CD14-positive monocyte (primary cell): ENCODE measurements around the gene ADAM19. TPM values are rescaled to one million over a fixed set of nuclear protein-coding genes. Genes with fewer than 3 reads are reported as not detected.

ENCODE experiments used
- DNase-seq, 3 donors: peaks; one replicate each; pipeline ENCODE4 v3.0.0-alpha.2; 2011 to 2022
- H2AFZ ChIP-seq: 2 replicates; pipeline ENCODE4 v1.6.0; 2012; ENCODE audit warnings: mild to moderate bottlenecking, low read depth, low read length, inconsistent platforms; ENCODE audit not compliant: insufficient read depth, poor library complexity, severe bottlenecking
- H3K27ac ChIP-seq, 2 donors: 1 replicate in 1 of 2; 2 replicates in 1 of 2; pipeline ENCODE4 v1.5.1; 2012 to 2013; ENCODE audit warnings: low read length in 2 of 2, control low read depth in 1 of 2, inconsistent platforms in 1 of 2, low read depth in 1 of 2, mild to moderate bottlenecking in 1 of 2
- H3K27me3 ChIP-seq, 2 donors: one replicate each; pipeline versions ENCODE4 v1.6.0 to v1.6.1; 2011 to 2013; ENCODE audit warnings: low read length in 2 of 2; ENCODE audit not compliant: control insufficient read depth in 2 of 2, insufficient read depth in 2 of 2
- H3K36me3 ChIP-seq, 2 donors: replicated peaks in 1 of 2; 1 replicate in 1 of 2; 2 replicates in 1 of 2; pipeline versions ENCODE4 v1.5.1 to v1.6.1; 2012 to 2013; ENCODE audit warnings: low read length in 2 of 2, control low read depth in 1 of 2, inconsistent platforms in 1 of 2, mild to moderate bottlenecking in 1 of 2; ENCODE audit not compliant: insufficient read depth in 2 of 2, control insufficient read depth in 1 of 2
- H3K4me1 ChIP-seq, 2 donors: 1 replicate in 1 of 2; 2 replicates in 1 of 2; pipeline versions ENCODE4 v1.5.1 to v1.6.1; 2012 to 2013; ENCODE audit warnings: low read length in 2 of 2, control low read depth in 1 of 2, inconsistent platforms in 1 of 2, mild to moderate bottlenecking in 1 of 2, moderate library complexity in 1 of 2; ENCODE audit not compliant: insufficient read depth in 2 of 2, control insufficient read depth in 1 of 2
- H3K4me2 ChIP-seq: replicated peaks from 2 replicates; pipeline ENCODE3; 2012; ENCODE audit warnings: low read length, moderate library complexity, mild to moderate bottlenecking; ENCODE audit not compliant: poor library complexity, severe bottlenecking; ENCODE audit errors: extremely low read depth
- H3K4me3 ChIP-seq, 3 experiments: fragments of 200-600 bp in 1 of 3; sonication (generic) in 1 of 3; replicated peaks in 1 of 3; 1 replicate in 2 of 3; 2 replicates in 1 of 3; pipeline ENCODE4 v1.5.1; 2011 to 2013; ENCODE audit warnings: low read length in 3 of 3, mild to moderate bottlenecking in 3 of 3, control low read depth in 2 of 3, low read depth in 2 of 3, inconsistent platforms in 1 of 3, moderate library complexity in 1 of 3
- H3K79me2 ChIP-seq: 2 replicates; pipeline ENCODE4 v1.6.0; 2012; ENCODE audit warnings: mild to moderate bottlenecking, control low read depth, inconsistent platforms, low read length, moderate library complexity; ENCODE audit not compliant: insufficient read depth
- H3K9ac ChIP-seq: 2 replicates; pipeline ENCODE4 v1.6.0; 2017; ENCODE audit warnings: low read length, mild to moderate bottlenecking; ENCODE audit not compliant: insufficient read depth, poor library complexity, severe bottlenecking
- H3K9me3 ChIP-seq, 2 donors: replicated peaks in 1 of 2; 1 replicate in 1 of 2; 2 replicates in 1 of 2; pipeline versions ENCODE4 v1.5.1 to v1.6.1; 2012 to 2013; ENCODE audit warnings: low read length in 2 of 2, control low read depth in 1 of 2; ENCODE audit not compliant: control insufficient read depth in 1 of 2, insufficient read depth in 1 of 2
- H4K20me1 ChIP-seq: 2 replicates; pipeline ENCODE4 v1.6.0; 2012; ENCODE audit warnings: mild to moderate bottlenecking, low read length, control low read depth, moderate library complexity; ENCODE audit not compliant: insufficient read depth
- H3K27ac Mint-ChIP-seq, 7 donors: one replicate each; pipeline ENCODE4 v1.8.0; 2020; ENCODE audit warnings: mild to moderate bottlenecking in 7 of 7, mixed read lengths in 7 of 7, moderate library complexity in 6 of 7, inconsistent platforms in 2 of 7
- H3K27me3 Mint-ChIP-seq, 3 donors: one replicate each; pipeline ENCODE4 v1.8.0; 2021 to 2022; ENCODE audit warnings: low read depth in 3 of 3, mild to moderate bottlenecking in 3 of 3, mixed read lengths in 3 of 3, moderate library complexity in 3 of 3, inconsistent platforms in 1 of 3
- H3K36me3 Mint-ChIP-seq, 2 donors: one replicate each; pipeline ENCODE4 v1.8.0; 2020; ENCODE audit warnings: mixed read lengths in 2 of 2, inconsistent platforms in 1 of 2, mild to moderate bottlenecking in 1 of 2
- H3K4me1 Mint-ChIP-seq: one replicate; pipeline ENCODE4 v1.8.0; 2020; ENCODE audit warnings: mild to moderate bottlenecking, mixed read lengths
- H3K4me3 Mint-ChIP-seq, 2 donors: one replicate each; pipeline ENCODE4 v1.8.0; 2020; ENCODE audit warnings: mild to moderate bottlenecking in 2 of 2, mixed read lengths in 2 of 2, moderate library complexity in 1 of 2
- H3K9me3 Mint-ChIP-seq, 7 donors: one replicate each; pipeline ENCODE4 v1.8.0; 2020 to 2022; ENCODE audit warnings: mixed read lengths in 7 of 7, mild to moderate bottlenecking in 6 of 7, moderate library complexity in 6 of 7, inconsistent platforms in 2 of 7
- CTCF ChIP-seq: fragments of 200-600 bp; IDR thresholded peaks from one replicate; pipeline ENCODE4 v1.8.0; 2022; ENCODE audit warnings: antibody characterized with exemption, mild to moderate bottlenecking
- WGBS: methylation state at CpG from one replicate; pipeline ENCODE4 v1.1.5; 2013; ENCODE audit warnings: missing lambda C conversion rate; ENCODE audit not compliant: insufficient coverage; 5-methylcytosine and 5-hydroxymethylcytosine counted together
- intact Hi-C, 2 donors: fragments of 100-400 bp; cut with micrococcal nuclease; formaldehyde crosslinking; loops; one replicate each; pipeline versions ENCODE4 v1.15.0 to v1.15.1; 2023
- polyA plus RNA-seq, 3 donors: library from polyadenylated mRNA; depleted of rRNA in 1 of 3; unstranded in 2 of 3; stranded (reverse) in 1 of 3; fragments of 300-500 nt in 2 of 3; fragments of >200 nt in 1 of 3; fragmentation: Illumina TruSeq in 2 of 3; gene quantifications; 1 replicate in 2 of 3; 2 replicates in 1 of 3; pipeline ENCODE4 v1.2.3, GENCODE V29; 2012 to 2021

Gene ADAM19
- polyA plus RNA-seq, 3 donors, result 3.0 to 12.7 (median 6.2) TPM

GRCh38 chr5:157455057-157455456, 120.5 kb downstream of the ADAM19 start:
- Histone ChIP-seq H3K4me2 (no peak overlapping the region), H4K20me1 (no peaks in the 10 kb centered on the region), H3K79me2 (no peaks in the 10 kb centered on the region), H3K9me3 (no peaks in the 10 kb centered on the region), H3K4me1 (peaks cover 5 to 15% of the 10 kb centered on the region in 2 donors), H2AFZ (no peak overlapping the region), H3K27me3 (peaks cover 11 to 24% of the 10 kb centered on the region in 2 donors), H3K4me3 (no peak overlapping the region), H3K36me3 (no peaks in the 10 kb centered on the region), H3K27ac (no peak overlapping the region), H3K9ac (no peak overlapping the region)
- Mint-ChIP-seq H3K27ac (no peak overlapping the region), H3K4me1 (peaks cover 14% of the 10 kb centered on the region), H3K27me3 (peaks cover 19 to 26% (median 24%) of the 10 kb centered on the region in 3 donors), H3K9me3 (peaks cover 0 to 3% (median 0%) of the 10 kb centered on the region in 7 donors), H3K4me3 (no peak overlapping the region), H3K36me3 (no peaks in the 10 kb centered on the region)
- DNase-seq, result no peak
- intact Hi-C loops, result loop anchor here in 1 of 2 donors (10.0 kb wide), 1 partner anchor 310 kb away; the partner anchor contains the start of gene MED7
- whole genome bisulfite sequencing, result 4% methylated on average over 6 of the region's 7 CpGs
- TF ChIP-seq CTCF, result no peak

GRCh38 chr5:157454273-157454672, 121.3 kb downstream of the ADAM19 start:
- no peak overlapping the region for H3K4me2 ChIP-seq
- TF ChIP-seq CTCF, result no peak
- H3K79me2 ChIP-seq, result no peaks in the 10 kb centered on the region
- WGBS, result 90% methylated on average over 1 of the region's 7 CpGs
- H3K9ac ChIP-seq, result no peak overlapping the region
- no peaks in the 10 kb centered on the region for H3K36me3 Mint-ChIP-seq
- no peak overlapping the region for H3K27ac Mint-ChIP-seq
- no peaks in the 10 kb centered on the region for H4K20me1 ChIP-seq
- DNase-seq, result no peak
- H3K4me1 Mint-ChIP-seq, result peaks cover 9% of the 10 kb centered on the region
- no peak overlapping the region for H3K4me3 ChIP-seq
- H3K9me3 Mint-ChIP-seq, result peaks cover 0 to under 1% (median 0%) of the 10 kb centered on the region in 7 donors
- no peak overlapping the region for H3K27ac ChIP-seq
- H3K36me3 ChIP-seq, result no peaks in the 10 kb centered on the region
- peaks cover 13 to 19% (median 18%) of the 10 kb centered on the region in 3 donors for H3K27me3 Mint-ChIP-seq
- no peaks in the 10 kb centered on the region for H3K9me3 ChIP-seq
- intact Hi-C loops, result loop anchor here in 1 of 2 donors (10.0 kb wide), 1 partner anchor 309 kb away; the partner anchor contains the start of gene MED7
- H2AFZ ChIP-seq, result no peak overlapping the region
- peaks cover 3 to 16% of the 10 kb centered on the region in 2 donors for H3K27me3 ChIP-seq
- H3K4me1 ChIP-seq, result peaks cover 0 to 10% of the 10 kb centered on the region in 2 donors
- no peak overlapping the region for H3K4me3 Mint-ChIP-seq
